ENCODE results near the gene AP2A1. TPM values are rescaled to one million over a fixed set of nuclear protein-coding genes. Genes with fewer than 3 reads are reported as not detected.
"Not testable (repeated sequence)": the region's sequence is repeated elsewhere in the genome, so short reads cannot be mapped to it uniquely, and the experiment has no call there.

AP2A1 gene
- 65.5 TPM for total RNA-seq
- long read RNA-seq, transcript AP2A1-202 (24 exons, 3,286 nt) = major isoform, 51 of 147 reads
- long read RNA-seq, transcript AP2A1-201 (23 exons, 3,388 nt) = minor isoform, 11 of 147 reads
- long read RNA-seq, partial matches to known transcripts = 79 of 147 reads
- long read RNA-seq, other reads (novel, unspliced or antisense) = 6 of 147 reads

- Histone ChIP-seq H3K27me3 (ENCODE audit: low read depth) (no peaks in the 10 kb centered on the region), H3K36me3 (peaks cover 4% of the 10 kb centered on the region), H3K4me1 (peaks cover 48% of the 10 kb centered on the region), H3K9me3 (replicated peaks) (no peaks in the 10 kb centered on the region), H3K27ac (replicated peaks) (peak within 1 kb of the TSS; percentile 99), H3K4me3 (peak within 1 kb of the TSS; percentile 92)
- DNase-seq = no peak
- TF ChIP-seq CTCF (IDR thresholded peaks at IDR 0.05; ENCODE audit: borderline replicate concordance) = no peak
- intact Hi-C loops (cut with micrococcal nuclease) = no loop called here
Measured at GRCh38 chr19:49766930-49767299, at the start of gene AP2A1. Gene AP2A1 (plus strand): TSS chr19:49767001. CDS start chr19:49767134, 133 bp downstream.

GRCh38 chr19:49718511-49718910 lies 48.3 kb upstream of the AP2A1 start:
- no peaks in the 10 kb centered on the region for H3K9me3 ChIP-seq (replicated peaks)
- H3K27ac ChIP-seq (replicated peaks) = no peak overlapping the region
- peaks cover 11% of the 10 kb centered on the region for H3K4me1 ChIP-seq
- DNase-seq = no peak
- intact Hi-C loops (cut with micrococcal nuclease) = no loop called here
- TF ChIP-seq CTCF (IDR thresholded peaks at IDR 0.05; ENCODE audit: borderline replicate concordance) = no peak
- no peaks in the 10 kb centered on the region for H3K36me3 ChIP-seq
- H3K27me3 ChIP-seq (ENCODE audit: low read depth) = no peaks in the 10 kb centered on the region
- H3K4me3 ChIP-seq = no peak overlapping the region

GRCh38 chr19:49718991-49719390 lies 47.8 kb upstream of the AP2A1 start:
- TF ChIP-seq CTCF (IDR thresholded peaks at IDR 0.05; ENCODE audit: borderline replicate concordance) = no peak
- intact Hi-C loops (cut with micrococcal nuclease) = no loop called here
- no peaks in the 10 kb centered on the region for H3K9me3 ChIP-seq (replicated peaks)
- H3K4me3 ChIP-seq = no peak overlapping the region
- no peak overlapping the region for H3K27ac ChIP-seq (replicated peaks)
- no peaks in the 10 kb centered on the region for H3K27me3 ChIP-seq (ENCODE audit: low read depth)
- H3K4me1 ChIP-seq = peaks cover 11% of the 10 kb centered on the region
- H3K36me3 ChIP-seq = no peaks in the 10 kb centered on the region
- no peak for DNase-seq

- H3K9me3 ChIP-seq (replicated peaks); H3K4me3 ChIP-seq; DNase-seq; H3K27me3 ChIP-seq (ENCODE audit: low read depth); H3K36me3 ChIP-seq; H3K27ac ChIP-seq (replicated peaks); intact Hi-C loops (cut with micrococcal nuclease): not testable (repeated sequence)
- peaks cover 11% of the 10 kb centered on the region for H3K4me1 ChIP-seq
Measured at GRCh38 chr19:49719420-49719819, 47.4 kb upstream of the AP2A1 start.

GRCh38 chr19:49727217-49728030 lies 39.4 kb upstream of the AP2A1 start:
- H3K4me1 ChIP-seq = peaks cover 12% of the 10 kb centered on the region
- peak; percentile 65 for DNase-seq
- H3K36me3 ChIP-seq = no peaks in the 10 kb centered on the region
- peak overlapping the region; percentile 78 for H3K27ac ChIP-seq (replicated peaks)
- H3K9me3 ChIP-seq (replicated peaks) = no peaks in the 10 kb centered on the region
- peak overlapping the region; percentile 29 for H3K4me3 ChIP-seq
- TF ChIP-seq CTCF (IDR thresholded peaks at IDR 0.05; ENCODE audit: borderline replicate concordance) = no peak
- H3K27me3 ChIP-seq (ENCODE audit: low read depth) = no peaks in the 10 kb centered on the region
- intact Hi-C loops (cut with micrococcal nuclease) = no loop called here

- Histone ChIP-seq H3K4me3 (no peak overlapping the region), H3K9me3 (replicated peaks) (no peaks in the 10 kb centered on the region)
Measured at GRCh38 chr19:49730166-49730565, 36.6 kb upstream of the AP2A1 start.

More at GRCh38 chr19:49730166-49730565, 36.6 kb upstream of the AP2A1 start:
- DNase-seq = no peak
- Histone ChIP-seq H3K27ac (replicated peaks) (no peak overlapping the region), H3K27me3 (ENCODE audit: low read depth) (no peaks in the 10 kb centered on the region), H3K36me3 (no peaks in the 10 kb centered on the region), H3K4me1 (peaks cover 12% of the 10 kb centered on the region)
- intact Hi-C loops (cut with micrococcal nuclease) = no loop called here
- TF ChIP-seq CTCF (IDR thresholded peaks at IDR 0.05; ENCODE audit: borderline replicate concordance) = no peak

Data from left ventricle myocardium inferior (tissue), 1 donor.